IPS-18a (cell line): ENCODE data around the gene YIF1B.

ENCODE experiments used
- H3K27ac ChIP-seq: one replicate; pipeline ENCODE4 v1.5.1; 2013; ENCODE audit warnings: low read length
- H3K27me3 ChIP-seq: one replicate; pipeline ENCODE4 v1.6.1; 2013; ENCODE audit warnings: mild to moderate bottlenecking, low read length; ENCODE audit not compliant: control insufficient read depth, insufficient read depth
- H3K36me3 ChIP-seq: one replicate; pipeline ENCODE4 v1.6.1; 2013; ENCODE audit warnings: low read depth, low read length; ENCODE audit not compliant: control insufficient read depth
- H3K4me1 ChIP-seq: one replicate; pipeline ENCODE4 v1.6.1; 2013; ENCODE audit warnings: low read depth, low read length; ENCODE audit not compliant: control insufficient read depth
- H3K4me3 ChIP-seq: one replicate; pipeline ENCODE4 v1.5.1; 2013; ENCODE audit warnings: low read length
- H3K9ac ChIP-seq: one replicate; pipeline ENCODE4 v1.6.1; 2013; ENCODE audit warnings: mild to moderate bottlenecking, low read length, moderate library complexity
- H3K9me3 ChIP-seq: one replicate; pipeline ENCODE4 v1.6.1; 2013; ENCODE audit warnings: low read depth, low read length; ENCODE audit not compliant: control insufficient read depth

Gene YIF1B

GRCh38 chr19:38326591-38326990, 10.8 kb upstream of the YIF1B start:
- Histone ChIP-seq H3K27me3 (peaks cover 3% of the 10 kb centered on the region), H3K36me3 (no peaks in the 10 kb centered on the region), H3K4me1 (no peaks in the 10 kb centered on the region), H3K9me3 (no peaks in the 10 kb centered on the region), H3K9ac (no peak overlapping the region), H3K27ac (no peak overlapping the region), H3K4me3 (no peak overlapping the region)

DNA sequence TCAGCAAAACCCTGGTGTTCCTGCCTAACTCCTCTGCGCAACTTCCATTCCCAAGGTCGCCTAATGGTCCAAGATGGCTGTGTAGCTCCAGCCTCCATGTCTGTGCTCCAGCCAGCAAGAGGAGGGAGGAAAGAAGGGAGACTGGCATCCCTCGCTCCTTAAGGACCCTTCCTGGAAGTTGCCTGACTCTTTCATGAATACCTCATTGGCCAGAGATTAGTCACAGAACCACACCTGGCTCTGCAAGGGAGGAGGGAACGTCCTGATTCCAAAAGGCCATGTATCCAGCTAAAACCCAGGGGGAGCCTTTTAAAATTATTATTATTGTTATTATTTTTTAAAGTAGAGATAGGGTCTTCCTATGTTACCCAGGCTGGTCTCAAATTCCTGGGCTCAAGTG, 8.7 kb upstream of the YIF1B start:
- no peaks in the 10 kb centered on the region for H3K9me3 ChIP-seq
- no peak overlapping the region for H3K27ac ChIP-seq
- no peak overlapping the region for H3K9ac ChIP-seq
- no peaks in the 10 kb centered on the region for H3K36me3 ChIP-seq
- no peak overlapping the region for H3K4me3 ChIP-seq
- no peaks in the 10 kb centered on the region for H3K4me1 ChIP-seq
- peaks cover 24% of the 10 kb centered on the region for H3K27me3 ChIP-seq

- Histone ChIP-seq H3K27ac (no peak overlapping the region), H3K27me3 (peaks cover 36% of the 10 kb centered on the region), H3K9ac (no peak overlapping the region), H3K4me3 (no peak overlapping the region), H3K36me3 (no peaks in the 10 kb centered on the region), H3K9me3 (no peaks in the 10 kb centered on the region), H3K4me1 (peaks cover 3% of the 10 kb centered on the region)
Measured at GRCh38 chr19:38323291-38323690, 7.5 kb upstream of the YIF1B start.

DNA sequence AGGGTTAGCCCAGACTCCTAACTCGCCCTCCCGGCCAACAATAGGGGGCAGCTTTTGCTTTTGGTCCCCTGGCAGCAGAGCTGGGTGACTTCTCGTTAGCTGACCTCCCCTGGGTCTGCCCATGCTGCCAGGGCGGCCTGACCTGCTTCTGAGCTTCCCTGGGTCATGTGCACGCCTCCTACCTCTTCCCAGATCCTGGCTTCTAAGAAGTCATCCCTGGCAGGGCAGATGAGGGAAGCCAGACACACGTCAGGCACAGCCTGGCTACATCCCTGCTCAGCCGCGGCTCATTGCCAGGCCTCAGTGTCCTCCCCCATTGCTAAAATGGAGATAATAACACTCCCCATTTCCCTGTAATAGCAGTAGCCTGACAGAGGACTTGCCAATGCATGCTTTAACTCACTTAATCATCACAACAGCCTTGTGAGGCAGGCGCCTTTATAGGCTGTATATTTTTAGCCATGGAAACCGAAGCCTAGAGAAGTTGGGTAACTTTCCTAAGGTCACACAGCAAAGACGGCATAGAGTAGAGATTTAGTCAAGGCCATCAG, 6.0 kb upstream of the YIF1B start:
- peaks cover 3% of the 10 kb centered on the region for H3K4me1 ChIP-seq
- peaks cover 49% of the 10 kb centered on the region for H3K27me3 ChIP-seq
- no peaks in the 10 kb centered on the region for H3K36me3 ChIP-seq
- no peak overlapping the region for H3K4me3 ChIP-seq
- no peak overlapping the region for H3K27ac ChIP-seq
- H3K9ac ChIP-seq = no peak overlapping the region
- H3K9me3 ChIP-seq = no peaks in the 10 kb centered on the region

- no peaks in the 10 kb centered on the region for H3K9me3 ChIP-seq
- H3K36me3 ChIP-seq = no peaks in the 10 kb centered on the region
- H3K4me3 ChIP-seq = no peak overlapping the region
- H3K9ac ChIP-seq = no peak overlapping the region
- H3K4me1 ChIP-seq = peaks cover 3% of the 10 kb centered on the region
- H3K27me3 ChIP-seq = peaks cover 49% of the 10 kb centered on the region
- no peak overlapping the region for H3K27ac ChIP-seq
Measured at GRCh38 chr19:38320969-38321339, 5.2 kb upstream of the YIF1B start.

DNA sequence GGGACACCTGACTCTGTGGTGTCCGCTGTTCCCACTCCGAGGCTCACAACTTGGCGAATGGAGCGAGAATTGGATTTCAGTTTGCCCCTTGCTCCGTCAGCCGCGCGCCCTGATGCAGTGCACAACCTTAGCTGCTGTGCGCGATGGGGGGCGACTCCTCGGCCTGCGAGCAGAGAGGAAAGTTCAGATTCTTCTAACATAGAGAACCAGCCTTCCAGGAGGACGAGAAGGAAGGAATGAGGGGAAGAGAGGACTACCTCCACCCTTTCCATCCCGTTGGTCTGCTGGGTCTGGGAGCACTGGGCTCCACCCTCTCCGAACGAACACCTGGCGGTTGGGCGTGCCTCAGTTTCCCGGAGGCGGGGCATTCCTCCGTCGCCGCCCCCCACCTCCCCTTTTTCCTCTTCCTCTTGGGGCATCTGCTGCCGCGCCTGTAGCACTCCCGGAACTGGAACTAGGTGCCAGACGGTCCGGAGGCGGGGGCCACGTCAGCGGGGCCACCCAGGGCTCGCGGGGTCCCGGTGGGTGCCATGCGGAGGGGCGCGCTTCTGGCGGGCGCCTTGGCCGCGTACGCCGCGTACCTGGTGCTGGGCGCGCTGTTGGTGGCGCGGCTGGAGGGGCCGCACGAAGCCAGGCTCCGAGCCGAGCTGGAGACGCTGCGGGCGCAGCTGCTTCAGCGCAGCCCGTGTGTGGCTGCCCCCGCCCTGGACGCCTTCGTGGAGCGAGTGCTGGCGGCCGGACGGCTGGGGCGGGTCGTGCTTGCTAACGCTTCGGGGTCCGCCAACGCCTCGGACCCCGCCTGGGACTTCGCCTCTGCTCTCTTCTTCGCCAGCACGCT, 3.9 kb upstream of the YIF1B start, which contains the start of gene KCNK6:
Gene KCNK6, plus strand, starts transcription at position 425 of the 838 bp plus-strand sequence. Its CDS starts 106 bp downstream, at position 531.
- H3K36me3 ChIP-seq = no peaks in the 10 kb centered on the region
- H3K27ac ChIP-seq = no peak within 1 kb of the TSS
- no peaks in the 10 kb centered on the region for H3K9me3 ChIP-seq
- peaks cover 49% of the 10 kb centered on the region for H3K27me3 ChIP-seq
- H3K4me3 ChIP-seq = peak within 1 kb of the TSS; percentile 63
- no peak within 1 kb of the TSS for H3K9ac ChIP-seq
- peaks cover 3% of the 10 kb centered on the region for H3K4me1 ChIP-seq

GRCh38 chr19:38318660-38319059, 2.9 kb upstream of the YIF1B start:
- Histone ChIP-seq H3K27me3 (peaks cover 49% of the 10 kb centered on the region), H3K9ac (no peak overlapping the region), H3K9me3 (no peaks in the 10 kb centered on the region), H3K27ac (no peak overlapping the region), H3K36me3 (no peaks in the 10 kb centered on the region), H3K4me1 (peaks cover 3% of the 10 kb centered on the region), H3K4me3 (no peak overlapping the region)

- H3K27me3 ChIP-seq = peaks cover 49% of the 10 kb centered on the region
- no peaks in the 10 kb centered on the region for H3K9me3 ChIP-seq
- no peak overlapping the region for H3K9ac ChIP-seq
- no peak overlapping the region for H3K4me3 ChIP-seq
- H3K4me1 ChIP-seq = peaks cover 3% of the 10 kb centered on the region
- no peaks in the 10 kb centered on the region for H3K36me3 ChIP-seq
- H3K27ac ChIP-seq = no peak overlapping the region
Measured at GRCh38 chr19:38317104-38317612, 1.4 kb upstream of the YIF1B start.

- peaks cover 3% of the 10 kb centered on the region for H3K4me1 ChIP-seq
- no peaks in the 10 kb centered on the region for H3K9me3 ChIP-seq
- H3K4me3 ChIP-seq = peak overlapping the region; percentile 56
- H3K36me3 ChIP-seq = no peaks in the 10 kb centered on the region
- H3K9ac ChIP-seq = peak overlapping the region; percentile 62
- peak overlapping the region; percentile 37 for H3K27ac ChIP-seq
- peaks cover 46% of the 10 kb centered on the region for H3K27me3 ChIP-seq
Measured at GRCh38 chr19:38316477-38317067, 825 bp upstream of the YIF1B start.

GRCh38 chr19:38310986-38311385, 4.8 kb downstream of the YIF1B start:
- Histone ChIP-seq H3K27ac (no peak overlapping the region), H3K4me1 (no peaks in the 10 kb centered on the region), H3K36me3 (peaks cover 4% of the 10 kb centered on the region), H3K27me3 (no peaks in the 10 kb centered on the region), H3K9me3 (no peaks in the 10 kb centered on the region), H3K4me3 (no peak overlapping the region), H3K9ac (no peak overlapping the region)

GRCh38 chr19:38310279-38310670, 5.5 kb downstream of the YIF1B start:
- Histone ChIP-seq H3K27me3 (no peaks in the 10 kb centered on the region), H3K9me3 (no peaks in the 10 kb centered on the region), H3K27ac (no peak overlapping the region), H3K4me1 (no peaks in the 10 kb centered on the region), H3K36me3 (peaks cover 4% of the 10 kb centered on the region), H3K4me3 (no peak overlapping the region), H3K9ac (no peak overlapping the region)
